Tibial nerve (tissue), 4 donors: ENCODE data around the gene ATRX. TPM values are rescaled to one million over a fixed set of nuclear protein-coding genes. Genes with fewer than 3 reads are reported as not detected.

Experiments
- DNase-seq, 2 donors: peaks; one replicate each; pipeline ENCODE4 v3.0.0-alpha.2; 2019; ENCODE audit warnings: low spot score in 2 of 2
- H3K27ac ChIP-seq, 4 donors: fragments of 200-600 bp; sonication (generic) in 3 of 4; one replicate each; pipeline ENCODE4 v1.5.1; 2017 to 2019; ENCODE audit warnings: mild to moderate bottlenecking in 1 of 4
- H3K27me3 ChIP-seq, 2 donors: fragments of 200-600 bp; sonication (generic) in 1 of 2; one replicate each; pipeline versions ENCODE4 v1.5.1 to v1.6.0; 2017 to 2019
- H3K36me3 ChIP-seq, 3 donors: fragments of 200-600 bp; sonication (generic); one replicate each; pipeline ENCODE4 v1.5.1; 2018 to 2019
- H3K4me1 ChIP-seq, 4 donors: fragments of 200-600 bp; sonication (generic) in 3 of 4; one replicate each; pipeline ENCODE4 v1.5.1; 2017 to 2019
- H3K4me3 ChIP-seq, 4 donors: fragments of 200-600 bp; sonication (generic) in 3 of 4; one replicate each; pipeline ENCODE4 v1.5.1; 2017 to 2019; ENCODE audit warnings: mild to moderate bottlenecking in 1 of 4, moderate library complexity in 1 of 4
- H3K9me3 ChIP-seq, 4 donors: fragments of 200-600 bp; sonication (generic) in 3 of 4; one replicate each; pipeline ENCODE4 v1.5.1; 2017 to 2019
- CTCF ChIP-seq, 5 experiments: fragments of 200-600 bp in 3 of 5; fragments of 450-650 bp in 2 of 5; sonication (generic) in 3 of 5; IDR thresholded peaks; one replicate each; pipeline ENCODE4 v1.5.1; 2016 to 2019; ENCODE audit warnings: antibody characterized with exemption in 5 of 5, mild to moderate bottlenecking in 3 of 5, moderate library complexity in 2 of 5
- EP300 ChIP-seq, 2 donors: sonication (generic); formaldehyde crosslinking; IDR thresholded peaks; one replicate each; pipeline ENCODE4 v1.6.1; 2017; ENCODE audit warnings: antibody characterized with exemption in 2 of 2, mild to moderate bottlenecking in 1 of 2
- POLR2A ChIP-seq, 2 donors: fragments of 450-650 bp; IDR thresholded peaks; one replicate each; pipeline ENCODE4 v1.6.1; 2017; ENCODE audit warnings: antibody characterized with exemption in 2 of 2, mild to moderate bottlenecking in 2 of 2, moderate library complexity in 2 of 2
- WGBS, 2 donors: methylation state at CpG; one replicate each; pipeline ENCODE4 v1.1.5; 2018; 5-methylcytosine and 5-hydroxymethylcytosine counted together
- total RNA-seq, 4 donors: library from RNA; depleted of rRNA; stranded (reverse); fragments of >200 nt; gene quantifications; one replicate each; pipeline ENCODE4 v1.1.0, GENCODE V29; 2016

Gene ATRX
- total RNA-seq, 4 donors from 2014 or later: 78.1 to 96.4 (median 89.6) TPM

- no peaks in the 10 kb centered on the region for H3K27me3 ChIP-seq
- H3K4me1 ChIP-seq: no peaks in the 10 kb centered on the region
- DNase-seq: no peak
- no peak for TF ChIP-seq POLR2A (IDR thresholded peaks at IDR 0.05)
- no peak for TF ChIP-seq EP300 (IDR thresholded peaks at IDR 0.05)
- no peak for TF ChIP-seq CTCF (IDR thresholded peaks at IDR 0.05)
- H3K9me3 ChIP-seq: no peaks in the 10 kb centered on the region
- no peak overlapping the region for H3K4me3 ChIP-seq
- peaks cover 0 to 6% (median 0%) of the 10 kb centered on the region in 3 donors for H3K36me3 ChIP-seq
- WGBS, 2 donors: 21 to 43% methylated on average over 1 of the region's 1 CpG
- H3K27ac ChIP-seq: no peak overlapping the region
Measured at GRCh38 chrX:77597090-77597489, 188.9 kb downstream of the ATRX start.

- TF ChIP-seq POLR2A (IDR thresholded peaks at IDR 0.05) (no peak), CTCF (IDR thresholded peaks at IDR 0.05) (no peak), EP300 (IDR thresholded peaks at IDR 0.05) (no peak)
- Histone ChIP-seq H3K27me3 (no peaks in the 10 kb centered on the region), H3K36me3 (peaks cover 0 to 6% (median 0%) of the 10 kb centered on the region in 3 donors), H3K9me3 (no peaks in the 10 kb centered on the region), H3K4me3 (no peak overlapping the region), H3K27ac (no peak overlapping the region), H3K4me1 (no peaks in the 10 kb centered on the region)
- DNase-seq: no peak
- WGBS, 2 donors: 62 to 82% methylated on average over 4 of the region's 4 CpGs
Measured at GRCh38 chrX:77595848-77596247, 190.2 kb downstream of the ATRX start.

- WGBS, 2 donors: 69 to 88% methylated on average over 3 of the region's 3 CpGs
- no peak overlapping the region for H3K4me3 ChIP-seq
- peaks cover 0 to 8% (median 0%) of the 10 kb centered on the region in 3 donors for H3K36me3 ChIP-seq
- no peaks in the 10 kb centered on the region for H3K27me3 ChIP-seq
- H3K27ac ChIP-seq: no peak overlapping the region
- H3K4me1 ChIP-seq: no peaks in the 10 kb centered on the region
- H3K9me3 ChIP-seq: no peaks in the 10 kb centered on the region
- no peak for TF ChIP-seq POLR2A (IDR thresholded peaks at IDR 0.05)
- TF ChIP-seq EP300 (IDR thresholded peaks at IDR 0.05): no peak
- no peak for TF ChIP-seq CTCF (IDR thresholded peaks at IDR 0.05)
- DNase-seq: no peak
Measured at GRCh38 chrX:77572322-77572721, 213.7 kb downstream of the ATRX start.

- Histone ChIP-seq H3K27ac (no peak overlapping the region), H3K4me3 (no peak overlapping the region), H3K4me1 (no peaks in the 10 kb centered on the region), H3K36me3 (peaks cover 0 to 13% (median 0%) of the 10 kb centered on the region in 3 donors), H3K9me3 (no peaks in the 10 kb centered on the region), H3K27me3 (no peaks in the 10 kb centered on the region)
- WGBS, 2 donors: 74 to 93% methylated on average over 2 of the region's 2 CpGs
- DNase-seq: no peak
- TF ChIP-seq POLR2A (IDR thresholded peaks at IDR 0.05) (no peak), EP300 (IDR thresholded peaks at IDR 0.05) (no peak), CTCF (IDR thresholded peaks at IDR 0.05) (no peak)
Measured at GRCh38 chrX:77565278-77565677, 220.7 kb downstream of the ATRX start.

- no peak overlapping the region for H3K27ac ChIP-seq
- no peaks in the 10 kb centered on the region for H3K27me3 ChIP-seq
- 92 to 100% methylated on average over 1 of the region's 1 CpG for WGBS, 2 donors
- H3K4me3 ChIP-seq: no peak overlapping the region
- no peaks in the 10 kb centered on the region for H3K9me3 ChIP-seq
- no peak for DNase-seq
- no peaks in the 10 kb centered on the region for H3K4me1 ChIP-seq
- peaks cover 0 to 13% (median 0%) of the 10 kb centered on the region in 3 donors for H3K36me3 ChIP-seq
- TF ChIP-seq POLR2A (IDR thresholded peaks at IDR 0.05) (no peak), EP300 (IDR thresholded peaks at IDR 0.05) (no peak), CTCF (IDR thresholded peaks at IDR 0.05) (no peak)
Measured at GRCh38 chrX:77564823-77565222, 221.2 kb downstream of the ATRX start.
